DND-41 (cell line): ENCODE measurements around the gene EPHB3.

Experiments used
- CTCF ChIP-seq: IDR thresholded peaks from 2 replicates; pipeline ENCODE4 v1.5.1; 2012; ENCODE audit warnings: borderline replicate concordance, low read length, moderate library complexity, mild to moderate bottlenecking; ENCODE audit not compliant: poor library complexity, severe bottlenecking; ENCODE audit errors: extremely low read depth
- EZH2 ChIP-seq: IDR thresholded peaks from 3 replicates; pipeline ENCODE4 v1.6.1; 2012; ENCODE audit warnings: borderline replicate concordance, low read depth, mild to moderate bottlenecking, moderate library complexity, low read length, inconsistent platforms; ENCODE audit not compliant: severe bottlenecking

- TF ChIP-seq CTCF = no peak
- TF ChIP-seq EZH2 = no peak
Measured at GRCh38 chr3:184570489-184570888, 8.9 kb downstream of the EPHB3 start.
